HG02970 (cell line): Measurements from ENCODE around the gene ZNF277.

Experiments used
- ATAC-seq: cut with Tn5 transposase; IDR thresholded peaks from one replicate; pipeline ENCODE4 v1.9.1; 2021; ENCODE audit warnings: mild to moderate bottlenecking, moderate library complexity, moderate number of reproducible peaks; ENCODE audit not compliant: unreplicated experiment, low FRiP score

The ZNF277 gene

GRCh38 chr7:112252141-112252540, 45.6 kb downstream of the ZNF277 start:
- ATAC-seq, result no peak

GRCh38 chr7:112252691-112253090, 46.2 kb downstream of the ZNF277 start:
- no peak for ATAC-seq

GRCh38 chr7:112254156-112254555, 47.7 kb downstream of the ZNF277 start:
- ATAC-seq, result no peak

GRCh38 chr7:112254709-112255387, 48.4 kb downstream of the ZNF277 start:
- ATAC-seq, result no peak

GRCh38 chr7:112255388-112255720, 48.9 kb downstream of the ZNF277 start:
- no peak for ATAC-seq

GRCh38 chr7:112257073-112257472, 50.6 kb downstream of the ZNF277 start:
- ATAC-seq, result no peak

- no peak for ATAC-seq
Measured at GRCh38 chr7:112260911-112261310, 54.4 kb downstream of the ZNF277 start.

GRCh38 chr7:112262036-112262435, 55.5 kb downstream of the ZNF277 start:
- ATAC-seq, result no peak

- no peak for ATAC-seq
Measured at GRCh38 chr7:112262855-112263487, 56.5 kb downstream of the ZNF277 start.

GRCh38 chr7:112263519-112263918, 57.0 kb downstream of the ZNF277 start:
- ATAC-seq, result no peak

- ATAC-seq, result no peak
Measured at GRCh38 chr7:112266141-112266540, 59.6 kb downstream of the ZNF277 start.

- no peak for ATAC-seq
Measured at GRCh38 chr7:112266595-112267270, 60.2 kb downstream of the ZNF277 start.

GRCh38 chr7:112267944-112268691, 61.6 kb downstream of the ZNF277 start:
- ATAC-seq, result no peak

- no peak for ATAC-seq
Measured at GRCh38 chr7:112271162-112271561, 64.7 kb downstream of the ZNF277 start.

GRCh38 chr7:112272921-112273561, 66.5 kb downstream of the ZNF277 start:
- ATAC-seq, result no peak

- no peak for ATAC-seq
Measured at GRCh38 chr7:112279042-112279441, 72.5 kb downstream of the ZNF277 start.

- ATAC-seq, result no peak
Measured at GRCh38 chr7:112280267-112280666, 73.8 kb downstream of the ZNF277 start.

- no peak for ATAC-seq
Measured at GRCh38 chr7:112282476-112283188, 76.1 kb downstream of the ZNF277 start.

- no peak for ATAC-seq
Measured at GRCh38 chr7:112283382-112283910, 77.0 kb downstream of the ZNF277 start.
